ENCODE results near the gene TNIP1. TPM values are rescaled to one million over a fixed set of nuclear protein-coding genes. Genes with fewer than 3 reads are reported as not detected.

The TNIP1 gene
- total RNA-seq, 3 donors from 2014 or later (not counting 1 experiment from before 2014, with no cell fraction given), result 140 to 180 (median 153) TPM

DNA sequence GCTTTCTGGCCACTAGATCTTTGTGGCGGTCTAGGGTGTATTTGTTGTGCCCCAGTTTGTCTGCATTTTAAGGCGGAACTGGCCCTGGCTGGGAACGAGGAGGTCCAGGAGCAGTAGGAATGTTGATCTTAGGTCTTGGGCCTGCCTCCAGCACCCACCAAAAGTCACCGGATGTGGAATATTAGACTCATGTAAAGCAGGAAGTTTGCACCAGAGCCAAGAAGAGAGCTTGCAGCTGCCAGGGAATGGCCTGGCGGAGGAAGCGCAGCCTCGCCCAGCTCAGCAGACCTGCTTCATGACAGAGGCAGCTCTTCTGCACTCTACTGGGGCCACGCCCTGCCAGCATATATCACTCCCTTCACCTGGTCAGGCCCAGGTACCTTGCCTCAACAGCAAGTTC is 57.2 kb downstream of the TNIP1 start:
- H3K27ac ChIP-seq (ENCODE audit: low read length), result no peak overlapping the region
- no peaks in the 10 kb centered on the region for H3K27me3 ChIP-seq (ENCODE audit: control insufficient read depth, insufficient read depth, low read length)
- no peak overlapping the region for H3K4me3 ChIP-seq (ENCODE audit: low read length)
- TF ChIP-seq CTCF (IDR thresholded peaks at IDR 0.05), result no peak
- H3K36me3 ChIP-seq (ENCODE audit: control insufficient read depth, insufficient read depth, low read length), result peaks cover 12% of the 10 kb centered on the region
- no peak for DNase-seq
- ATAC-seq, result no peak
- no peaks in the 10 kb centered on the region for H3K36me3 Mint-ChIP-seq
- no peaks in the 10 kb centered on the region for H3K9me3 ChIP-seq (ENCODE audit: control insufficient read depth, insufficient read depth, low read length)
- no peak overlapping the region for H3K4me3 Mint-ChIP-seq
- no peak overlapping the region for H3K27ac Mint-ChIP-seq
- H3K4me1 Mint-ChIP-seq, result peaks cover 15 to 31% of the 10 kb centered on the region in 2 donors
- no peaks in the 10 kb centered on the region for H3K9me3 Mint-ChIP-seq
- peaks cover 13% of the 10 kb centered on the region for H3K4me1 ChIP-seq (ENCODE audit: control insufficient read depth, insufficient read depth, low read length)
- intact Hi-C loops (cut with micrococcal nuclease), result no loop called here
- peaks cover 0 to 7% of the 10 kb centered on the region in 2 donors for H3K27me3 Mint-ChIP-seq (ENCODE audit: low read depth in 2 of 2)
- WGBS (ENCODE audit: insufficient coverage), result 84% methylated on average over 8 of the region's 8 CpGs

- H3K4me1 Mint-ChIP-seq, result peaks cover 15 to 36% of the 10 kb centered on the region in 2 donors
- ATAC-seq (no peak), DNase-seq (no peak)
- H3K9me3 ChIP-seq (ENCODE audit: control insufficient read depth, insufficient read depth, low read length), result no peaks in the 10 kb centered on the region
- H3K4me1 ChIP-seq (ENCODE audit: control insufficient read depth, insufficient read depth, low read length), result peaks cover 13% of the 10 kb centered on the region
- H3K4me3 ChIP-seq (ENCODE audit: low read length), result no peak overlapping the region
- no peaks in the 10 kb centered on the region for H3K9me3 Mint-ChIP-seq
- H3K27me3 Mint-ChIP-seq (ENCODE audit: low read depth in 2 of 2), result peaks cover 0 to 7% of the 10 kb centered on the region in 2 donors
- H3K27me3 ChIP-seq (ENCODE audit: control insufficient read depth, insufficient read depth, low read length), result no peaks in the 10 kb centered on the region
- H3K27ac ChIP-seq (ENCODE audit: low read length), result no peak overlapping the region
- WGBS (ENCODE audit: insufficient coverage), result 90% methylated on average over 5 of the region's 5 CpGs
- H3K36me3 ChIP-seq (ENCODE audit: control insufficient read depth, insufficient read depth, low read length), result peaks cover 8% of the 10 kb centered on the region
- intact Hi-C loops (cut with micrococcal nuclease), result no loop called here
- no peak overlapping the region for H3K27ac Mint-ChIP-seq
- H3K36me3 Mint-ChIP-seq, result no peaks in the 10 kb centered on the region
- no peak overlapping the region for H3K4me3 Mint-ChIP-seq
- no peak for TF ChIP-seq CTCF (IDR thresholded peaks at IDR 0.05)
Observed at GRCh38 chr5:151023047-151023615, 57.7 kb downstream of the TNIP1 start.

DNA sequence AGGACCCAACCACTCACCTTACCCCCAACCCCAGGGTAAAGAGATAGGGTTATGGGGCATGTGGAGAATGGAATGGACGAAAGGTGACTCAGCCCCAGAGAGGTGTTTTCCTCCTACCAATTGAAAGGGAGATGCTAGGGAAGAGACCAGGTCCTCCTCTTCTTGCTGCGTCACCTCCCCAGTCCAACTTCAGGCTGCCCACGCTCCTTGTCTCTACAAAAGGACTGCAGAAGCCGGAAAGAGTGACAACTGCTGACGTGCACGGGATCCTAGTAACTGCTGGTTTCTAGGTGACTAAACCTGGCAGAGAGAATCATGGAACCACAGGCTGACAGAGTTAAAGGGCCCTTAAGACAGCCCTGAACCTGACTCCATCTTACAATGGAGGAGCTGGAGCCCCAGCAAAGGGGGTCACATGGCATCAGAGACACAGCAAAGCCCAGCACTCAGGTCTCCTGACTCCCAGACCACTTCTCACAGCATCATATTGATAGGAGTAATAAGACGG is 58.3 kb downstream of the TNIP1 start:
- ATAC-seq, result no peak
- no peaks in the 10 kb centered on the region for H3K36me3 Mint-ChIP-seq

More for the DNA sequence above, 58.3 kb downstream of the TNIP1 start:
- Mint-ChIP-seq H3K4me1 (peaks cover 15 to 36% of the 10 kb centered on the region in 2 donors), H3K9me3 (no peaks in the 10 kb centered on the region), H3K27ac (no peak overlapping the region), H3K27me3 (ENCODE audit: low read depth in 2 of 2) (peaks cover 0 to 7% of the 10 kb centered on the region in 2 donors), H3K4me3 (no peak overlapping the region)
- intact Hi-C loops (cut with micrococcal nuclease), result no loop called here
- H3K4me3 ChIP-seq (ENCODE audit: low read length), result no peak overlapping the region
- H3K27ac ChIP-seq (ENCODE audit: low read length), result no peak overlapping the region
- no peaks in the 10 kb centered on the region for H3K27me3 ChIP-seq (ENCODE audit: control insufficient read depth, insufficient read depth, low read length)
- peaks cover 13% of the 10 kb centered on the region for H3K4me1 ChIP-seq (ENCODE audit: control insufficient read depth, insufficient read depth, low read length)
- no peak for DNase-seq
- H3K36me3 ChIP-seq (ENCODE audit: control insufficient read depth, insufficient read depth, low read length), result peaks cover 3% of the 10 kb centered on the region
- WGBS (ENCODE audit: insufficient coverage), result 82% methylated on average over 6 of the region's 7 CpGs
- H3K9me3 ChIP-seq (ENCODE audit: control insufficient read depth, insufficient read depth, low read length), result no peaks in the 10 kb centered on the region
- no peak for TF ChIP-seq CTCF (IDR thresholded peaks at IDR 0.05)

Measured in natural killer cell (primary cell).